Dendritic cell treated with granulocyte-macrophage colony-stimulating factor and Interleukin-4, amounts not matched to agents 40 ng/mL and 50 ng/mL, for 4 days (primary cell): Measurements from ENCODE around the gene DYNC1LI2.

ENCODE experiments used
- H3K27ac Mint-ChIP-seq: one replicate; pipeline ENCODE4 v1.8.0; 2022; ENCODE audit warnings: mild to moderate bottlenecking, mixed read lengths
- H3K27me3 Mint-ChIP-seq: one replicate; pipeline ENCODE4 v1.8.0; 2022; ENCODE audit warnings: mild to moderate bottlenecking, mixed read lengths
- H3K36me3 Mint-ChIP-seq: one replicate; pipeline ENCODE4 v1.8.0; 2022; ENCODE audit warnings: low read depth, mixed read lengths
- H3K4me1 Mint-ChIP-seq: one replicate; pipeline ENCODE4 v1.8.0; 2022; ENCODE audit warnings: low read depth, mixed read lengths
- H3K4me3 Mint-ChIP-seq: one replicate; pipeline ENCODE4 v1.8.0; 2022; ENCODE audit warnings: mild to moderate bottlenecking, moderate library complexity, mixed read lengths
- H3K9me3 Mint-ChIP-seq: one replicate; pipeline ENCODE4 v1.8.0; 2022; ENCODE audit warnings: mixed read lengths
- intact Hi-C: fragments of 100-400 bp; cut with micrococcal nuclease; formaldehyde crosslinking; loops from one replicate; pipeline ENCODE4 v1.15.0; 2022

DYNC1LI2 gene

GRCh38 chr16:66719246-66719645 lies 32.2 kb downstream of the DYNC1LI2 start:
- Mint-ChIP-seq H3K36me3 (peaks cover 60% of the 10 kb centered on the region), H3K27me3 (no peaks in the 10 kb centered on the region), H3K27ac (no peak overlapping the region), H3K4me3 (no peak overlapping the region), H3K9me3 (no peaks in the 10 kb centered on the region), H3K4me1 (no peaks in the 10 kb centered on the region)
- intact Hi-C loops, result no loop called here

- Mint-ChIP-seq H3K27me3 (no peaks in the 10 kb centered on the region), H3K27ac (no peak overlapping the region), H3K9me3 (no peaks in the 10 kb centered on the region), H3K4me3 (no peak overlapping the region), H3K36me3 (peaks cover 45% of the 10 kb centered on the region), H3K4me1 (no peaks in the 10 kb centered on the region)
- intact Hi-C loops, result no loop called here
Measured at GRCh38 chr16:66717776-66718175, 33.6 kb downstream of the DYNC1LI2 start.

- no peaks in the 10 kb centered on the region for H3K4me1 Mint-ChIP-seq
- H3K36me3 Mint-ChIP-seq, result peaks cover 40% of the 10 kb centered on the region
- no peaks in the 10 kb centered on the region for H3K27me3 Mint-ChIP-seq
- no peaks in the 10 kb centered on the region for H3K9me3 Mint-ChIP-seq
- H3K4me3 Mint-ChIP-seq, result no peak overlapping the region
- H3K27ac Mint-ChIP-seq, result no peak overlapping the region
- intact Hi-C loops, result no loop called here
Measured at GRCh38 chr16:66717112-66717675, 34.2 kb downstream of the DYNC1LI2 start.

GRCh38 chr16:66714654-66715307 lies 36.6 kb downstream of the DYNC1LI2 start:
- Mint-ChIP-seq H3K4me1 (no peaks in the 10 kb centered on the region), H3K4me3 (no peak overlapping the region), H3K36me3 (peaks cover 21% of the 10 kb centered on the region), H3K27me3 (peaks cover 1% of the 10 kb centered on the region), H3K27ac (no peak overlapping the region), H3K9me3 (no peaks in the 10 kb centered on the region)
- intact Hi-C loops, result no loop called here

GRCh38 chr16:66714062-66714461 lies 37.3 kb downstream of the DYNC1LI2 start:
- H3K27ac Mint-ChIP-seq, result no peak overlapping the region
- intact Hi-C loops, result no loop called here
- H3K27me3 Mint-ChIP-seq, result peaks cover 1% of the 10 kb centered on the region
- H3K4me3 Mint-ChIP-seq, result no peak overlapping the region
- H3K9me3 Mint-ChIP-seq, result no peaks in the 10 kb centered on the region
- H3K36me3 Mint-ChIP-seq, result peaks cover 16% of the 10 kb centered on the region
- H3K4me1 Mint-ChIP-seq, result no peaks in the 10 kb centered on the region

DNA sequence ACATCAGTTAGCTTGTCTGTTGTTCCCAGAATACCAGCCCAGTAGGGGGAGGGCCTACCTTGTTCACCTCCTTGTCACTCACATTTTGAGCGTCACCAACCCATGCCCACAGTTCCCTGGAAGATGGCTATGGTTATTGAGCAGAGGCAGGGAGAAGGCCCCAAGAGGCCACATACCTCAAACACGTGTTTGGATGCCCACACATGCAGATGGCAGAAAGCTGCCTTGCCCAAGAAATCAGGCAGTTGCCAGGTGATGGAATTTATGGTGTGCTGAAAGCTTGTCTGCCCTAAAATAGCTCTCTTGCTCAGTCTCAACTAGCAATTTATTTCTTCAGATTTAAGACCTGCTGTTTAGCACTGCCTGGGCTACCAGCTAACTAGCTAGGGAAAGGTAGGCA lies 38.3 kb downstream of the DYNC1LI2 start:
- intact Hi-C loops, result no loop called here
- Mint-ChIP-seq H3K9me3 (no peaks in the 10 kb centered on the region), H3K27ac (no peak overlapping the region), H3K4me1 (no peaks in the 10 kb centered on the region), H3K4me3 (no peak overlapping the region), H3K36me3 (peaks cover 8% of the 10 kb centered on the region), H3K27me3 (peaks cover 1% of the 10 kb centered on the region)

DNA sequence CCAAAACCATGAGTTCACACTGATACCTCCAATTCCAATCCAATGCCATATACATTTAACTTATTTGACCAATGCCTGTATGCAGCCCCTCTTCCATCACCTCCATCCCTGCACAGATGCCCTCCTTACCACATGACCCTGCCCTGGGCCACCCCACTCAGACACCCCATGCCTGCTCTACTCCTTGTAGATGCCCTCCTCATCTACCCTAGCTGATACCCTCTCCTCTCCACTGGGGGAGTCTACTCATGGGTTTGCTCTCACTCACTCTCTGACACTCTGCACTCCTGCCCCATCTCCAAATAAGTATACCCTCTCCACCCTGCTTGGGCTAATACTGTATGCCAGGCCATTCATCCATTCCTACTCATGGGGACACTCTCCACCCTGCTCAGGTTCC lies 38.9 kb downstream of the DYNC1LI2 start:
- Mint-ChIP-seq H3K27me3 (peaks cover 3% of the 10 kb centered on the region), H3K4me1 (no peaks in the 10 kb centered on the region), H3K4me3 (no peak overlapping the region), H3K9me3 (no peaks in the 10 kb centered on the region), H3K36me3 (peaks cover 2% of the 10 kb centered on the region), H3K27ac (no peak overlapping the region)
- intact Hi-C loops, result no loop called here

DNA sequence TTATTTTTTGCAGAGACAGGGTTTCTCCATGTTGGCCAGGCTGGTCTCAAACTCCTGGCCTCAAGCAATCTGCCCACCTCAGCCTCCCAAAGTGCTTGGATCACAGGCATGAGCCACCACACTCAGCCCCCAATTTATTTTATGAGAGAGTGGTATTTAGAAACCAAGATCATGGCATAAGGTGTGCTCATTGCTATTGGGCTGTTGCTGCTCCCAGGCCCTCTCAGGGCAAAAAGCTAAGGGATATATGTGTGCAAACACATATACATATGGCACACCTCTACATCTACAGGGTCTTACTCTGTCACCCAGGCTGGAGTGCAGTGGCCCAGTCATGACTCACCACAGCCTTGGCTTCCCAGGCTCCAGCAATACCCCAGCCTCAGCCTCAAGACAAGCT lies 39.8 kb downstream of the DYNC1LI2 start:
- Mint-ChIP-seq H3K4me1 (peaks cover 1% of the 10 kb centered on the region), H3K4me3 (no peak overlapping the region), H3K36me3 (no peaks in the 10 kb centered on the region), H3K27me3 (peaks cover 3% of the 10 kb centered on the region), H3K9me3 (no peaks in the 10 kb centered on the region), H3K27ac (no peak overlapping the region)
- intact Hi-C loops, result no loop called here

GRCh38 chr16:66706506-66706880 lies 44.9 kb downstream of the DYNC1LI2 start:
- intact Hi-C loops, result no loop called here
- peaks cover 5% of the 10 kb centered on the region for H3K27me3 Mint-ChIP-seq
- peaks cover 26% of the 10 kb centered on the region for H3K4me1 Mint-ChIP-seq
- H3K36me3 Mint-ChIP-seq, result no peaks in the 10 kb centered on the region
- no peak overlapping the region for H3K27ac Mint-ChIP-seq
- H3K4me3 Mint-ChIP-seq, result no peak overlapping the region
- H3K9me3 Mint-ChIP-seq, result no peaks in the 10 kb centered on the region

- H3K9me3 Mint-ChIP-seq, result no peaks in the 10 kb centered on the region
- no peaks in the 10 kb centered on the region for H3K36me3 Mint-ChIP-seq
- no peak overlapping the region for H3K4me3 Mint-ChIP-seq
- H3K4me1 Mint-ChIP-seq, result peaks cover 26% of the 10 kb centered on the region
- no peak overlapping the region for H3K27ac Mint-ChIP-seq
- peaks cover 5% of the 10 kb centered on the region for H3K27me3 Mint-ChIP-seq
- intact Hi-C loops, result no loop called here
Measured at GRCh38 chr16:66705790-66706505, 45.5 kb downstream of the DYNC1LI2 start.

- no peaks in the 10 kb centered on the region for H3K36me3 Mint-ChIP-seq
- H3K9me3 Mint-ChIP-seq, result no peaks in the 10 kb centered on the region
- peak overlapping the region; percentile 7 for H3K27ac Mint-ChIP-seq
- peaks cover 3% of the 10 kb centered on the region for H3K27me3 Mint-ChIP-seq
- intact Hi-C loops, result no loop called here
- H3K4me1 Mint-ChIP-seq, result peaks cover 35% of the 10 kb centered on the region
- no peak overlapping the region for H3K4me3 Mint-ChIP-seq
Measured at GRCh38 chr16:66703406-66704215, 47.8 kb downstream of the DYNC1LI2 start.

- no peaks in the 10 kb centered on the region for H3K36me3 Mint-ChIP-seq
- intact Hi-C loops, result no loop called here
- no peak overlapping the region for H3K4me3 Mint-ChIP-seq
- peaks cover 37% of the 10 kb centered on the region for H3K4me1 Mint-ChIP-seq
- H3K27me3 Mint-ChIP-seq, result peaks cover 2% of the 10 kb centered on the region
- no peaks in the 10 kb centered on the region for H3K9me3 Mint-ChIP-seq
- no peak overlapping the region for H3K27ac Mint-ChIP-seq
Measured at GRCh38 chr16:66701516-66701915, 49.9 kb downstream of the DYNC1LI2 start.

GRCh38 chr16:66701026-66701425 lies 50.4 kb downstream of the DYNC1LI2 start:
- Mint-ChIP-seq H3K27me3 (peaks cover 2% of the 10 kb centered on the region), H3K4me3 (no peak overlapping the region), H3K36me3 (no peaks in the 10 kb centered on the region), H3K9me3 (no peaks in the 10 kb centered on the region), H3K4me1 (peaks cover 32% of the 10 kb centered on the region), H3K27ac (no peak overlapping the region)
- intact Hi-C loops, result no loop called here

DNA sequence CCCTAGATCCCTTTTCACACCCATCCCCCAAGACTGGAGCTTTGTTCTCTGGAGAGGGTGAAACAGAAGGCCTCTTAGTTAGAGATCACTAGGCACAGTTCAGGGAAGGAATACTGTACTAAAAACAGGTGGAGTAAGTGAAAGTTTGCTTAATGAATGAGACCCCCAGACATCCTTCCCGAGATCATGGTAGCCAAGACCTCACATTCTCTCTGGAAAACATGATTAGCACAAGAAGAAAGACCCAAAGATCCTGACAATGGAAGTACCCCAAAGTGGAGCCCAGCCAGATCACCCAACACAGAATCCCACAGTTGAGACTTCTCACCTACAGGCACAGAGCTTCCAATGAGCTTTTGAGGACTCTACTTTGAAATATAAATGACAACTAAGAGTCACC lies 51.5 kb downstream of the DYNC1LI2 start:
- intact Hi-C loops, result loop anchor here (5.0 kb wide), 2 partner anchors 38 to 93 kb away; no protein-coding TSS in a partner anchor
- Mint-ChIP-seq H3K4me1 (peaks cover 43% of the 10 kb centered on the region), H3K27ac (no peak overlapping the region), H3K4me3 (no peak overlapping the region), H3K9me3 (no peaks in the 10 kb centered on the region), H3K36me3 (no peaks in the 10 kb centered on the region), H3K27me3 (peaks cover 6% of the 10 kb centered on the region)
